Measurements from ENCODE around the gene TNNT3.

DNA sequence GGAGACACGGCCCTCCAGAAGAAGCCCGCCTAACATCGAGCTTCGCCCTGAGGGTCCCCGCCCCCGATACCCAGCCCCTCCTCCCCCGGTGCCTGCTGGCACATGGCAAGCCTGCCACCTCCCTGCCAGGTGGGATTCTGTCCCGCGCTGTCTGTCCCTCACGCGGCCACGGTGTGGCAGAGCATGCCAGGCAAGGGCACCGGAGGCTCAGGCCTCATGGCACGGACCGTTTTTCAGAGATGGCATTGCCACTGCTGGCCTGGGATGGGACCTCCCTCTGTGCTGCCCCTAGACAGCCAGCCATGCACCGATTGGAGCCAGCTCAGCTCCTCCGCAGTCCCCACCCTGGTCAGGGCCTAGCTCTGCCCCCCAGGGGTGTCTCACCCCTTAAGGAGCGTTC, 47.0 kb downstream of the TNNT3 start:
- TF ChIP-seq EZH2 (IDR thresholded peaks at IDR 0.05; ENCODE audit: borderline replicate concordance, low read depth, low read length, severe bottlenecking) = no peak
- TF ChIP-seq, protein P1, sequence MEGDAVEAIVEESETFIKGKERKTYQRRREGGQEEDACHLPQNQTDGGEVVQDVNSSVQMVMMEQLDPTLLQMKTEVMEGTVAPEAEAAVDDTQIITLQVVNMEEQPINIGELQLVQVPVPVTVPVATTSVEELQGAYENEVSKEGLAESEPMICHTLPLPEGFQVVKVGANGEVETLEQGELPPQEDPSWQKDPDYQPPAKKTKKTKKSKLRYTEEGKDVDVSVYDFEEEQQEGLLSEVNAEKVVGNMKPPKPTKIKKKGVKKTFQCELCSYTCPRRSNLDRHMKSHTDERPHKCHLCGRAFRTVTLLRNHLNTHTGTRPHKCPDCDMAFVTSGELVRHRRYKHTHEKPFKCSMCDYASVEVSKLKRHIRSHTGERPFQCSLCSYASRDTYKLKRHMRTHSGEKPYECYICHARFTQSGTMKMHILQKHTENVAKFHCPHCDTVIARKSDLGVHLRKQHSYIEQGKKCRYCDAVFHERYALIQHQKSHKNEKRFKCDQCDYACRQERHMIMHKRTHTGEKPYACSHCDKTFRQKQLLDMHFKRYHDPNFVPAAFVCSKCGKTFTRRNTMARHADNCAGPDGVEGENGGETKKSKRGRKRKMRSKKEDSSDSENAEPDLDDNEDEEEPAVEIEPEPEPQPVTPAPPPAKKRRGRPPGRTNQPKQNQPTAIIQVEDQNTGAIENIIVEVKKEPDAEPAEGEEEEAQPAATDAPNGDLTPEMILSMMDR (IDR thresholded peaks at IDR 0.05; ENCODE audit: borderline replicate concordance, extremely low read depth, low read length, poor library complexity, severe bottlenecking) = no peak

Measured in DND-41 (cell line).